Measurements from ENCODE around the gene NXPE3. TPM values are rescaled to one million over a fixed set of nuclear protein-coding genes. Genes with fewer than 3 reads are reported as not detected.

The NXPE3 gene
- total RNA-seq, 1 experiment from 2014 or later: 12.8 TPM

- TF ChIP-seq, protein P1, sequence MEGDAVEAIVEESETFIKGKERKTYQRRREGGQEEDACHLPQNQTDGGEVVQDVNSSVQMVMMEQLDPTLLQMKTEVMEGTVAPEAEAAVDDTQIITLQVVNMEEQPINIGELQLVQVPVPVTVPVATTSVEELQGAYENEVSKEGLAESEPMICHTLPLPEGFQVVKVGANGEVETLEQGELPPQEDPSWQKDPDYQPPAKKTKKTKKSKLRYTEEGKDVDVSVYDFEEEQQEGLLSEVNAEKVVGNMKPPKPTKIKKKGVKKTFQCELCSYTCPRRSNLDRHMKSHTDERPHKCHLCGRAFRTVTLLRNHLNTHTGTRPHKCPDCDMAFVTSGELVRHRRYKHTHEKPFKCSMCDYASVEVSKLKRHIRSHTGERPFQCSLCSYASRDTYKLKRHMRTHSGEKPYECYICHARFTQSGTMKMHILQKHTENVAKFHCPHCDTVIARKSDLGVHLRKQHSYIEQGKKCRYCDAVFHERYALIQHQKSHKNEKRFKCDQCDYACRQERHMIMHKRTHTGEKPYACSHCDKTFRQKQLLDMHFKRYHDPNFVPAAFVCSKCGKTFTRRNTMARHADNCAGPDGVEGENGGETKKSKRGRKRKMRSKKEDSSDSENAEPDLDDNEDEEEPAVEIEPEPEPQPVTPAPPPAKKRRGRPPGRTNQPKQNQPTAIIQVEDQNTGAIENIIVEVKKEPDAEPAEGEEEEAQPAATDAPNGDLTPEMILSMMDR (conservative IDR thresholded peaks at IDR 0.05): no peak
- no peak for TF ChIP-seq EZH2 (IDR thresholded peaks at IDR 0.05; ENCODE audit: low read depth)
- no peak overlapping the region for H3K4me3 ChIP-seq
- no peaks in the 10 kb centered on the region for H4K20me1 ChIP-seq (ENCODE audit: insufficient read depth)
- no peaks in the 10 kb centered on the region for H3K36me3 ChIP-seq (ENCODE audit: low read depth)
- H3K27ac ChIP-seq: no peak overlapping the region
- no TSS peak for BruUV-seq (replicated peaks)
- no peaks in the 10 kb centered on the region for H3K27me3 ChIP-seq (ENCODE audit: insufficient read depth, low read depth)
- no peaks in the 10 kb centered on the region for H3K79me2 ChIP-seq (ENCODE audit: low read depth)
- H3F3A ChIP-seq (ENCODE audit: insufficient read depth, low read depth): no peaks in the 10 kb centered on the region
- no peaks in the 10 kb centered on the region; the same call in 1 of the 2 replicates for H3K9me2 ChIP-seq (ENCODE audit: insufficient read depth)
- peaks cover 5% of the 10 kb centered on the region; the same call in 1 of the 2 replicates for H3K9me3 ChIP-seq (ENCODE audit: insufficient read depth, low read depth)
- DNase-seq: no peak
- intact Hi-C loops (cut with micrococcal nuclease; ENCODE audit: unreplicated experiment): no loop called here
- POLR2A ChIA-PET (ENCODE audit: unreplicated experiment): interaction anchor here (0.6 to 0.7 kb wide), 2 partner anchors 17 to 21 kb away, joined by 5 read pairs; partner anchors contain the start of gene NXPE3
- H2AFZ ChIP-seq: no peak overlapping the region
- no peaks in the 10 kb centered on the region for H3K4me1 ChIP-seq (replicated peaks; ENCODE audit: insufficient read depth)
- no peak overlapping the region for H3K4me2 ChIP-seq
- CTCF ChIA-PET: no interaction called here
Observed at GRCh38 chr3:101796077-101796680, 17.2 kb downstream of the NXPE3 start.

DNA sequence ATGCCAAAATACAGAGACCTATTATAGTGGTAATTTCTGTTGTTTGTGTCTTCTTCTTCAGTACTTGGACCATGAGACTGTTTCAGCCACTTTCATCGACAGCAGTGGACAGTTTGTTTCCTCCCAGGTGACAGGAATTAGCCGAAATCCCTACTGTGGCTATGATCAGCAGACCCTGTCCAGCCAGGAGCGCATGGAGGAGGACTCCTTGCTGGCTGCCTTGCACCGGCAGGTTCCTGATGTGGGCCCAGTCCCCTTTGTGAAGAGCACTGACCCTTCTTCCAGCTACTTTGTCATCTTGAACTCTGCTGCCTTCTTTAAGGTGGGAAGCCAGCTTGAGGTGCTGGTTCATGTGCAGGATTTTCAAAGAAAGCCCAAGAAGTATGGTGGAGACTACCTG lies 22.2 kb downstream of the NXPE3 start:
- Histone ChIP-seq H2AFZ (no peak overlapping the region), H3K4me2 (no peak overlapping the region), H3K79me2 (ENCODE audit: low read depth) (no peaks in the 10 kb centered on the region), H3K9me3 (ENCODE audit: insufficient read depth, low read depth) (no peaks in the 10 kb centered on the region), H3K27ac (no peak overlapping the region), H3K4me1 (replicated peaks; ENCODE audit: insufficient read depth) (no peaks in the 10 kb centered on the region), H3K27me3 (ENCODE audit: insufficient read depth, low read depth) (no peaks in the 10 kb centered on the region), H3K36me3 (ENCODE audit: low read depth) (no peaks in the 10 kb centered on the region), H3F3A (ENCODE audit: insufficient read depth, low read depth) (no peaks in the 10 kb centered on the region), H4K20me1 (ENCODE audit: insufficient read depth) (no peaks in the 10 kb centered on the region), H3K9me2 (ENCODE audit: insufficient read depth) (no peaks in the 10 kb centered on the region), H3K4me3 (no peak overlapping the region)
- no TSS peak for BruUV-seq (replicated peaks)
- intact Hi-C loops (cut with micrococcal nuclease; ENCODE audit: unreplicated experiment): loop anchor here (5.0 kb wide), 1 partner anchor 104 kb away; no protein-coding TSS in a partner anchor
- DNase-seq: no peak
- TF ChIP-seq EZH2 (IDR thresholded peaks at IDR 0.05; ENCODE audit: low read depth): no peak
- TF ChIP-seq, protein P1 (conservative IDR thresholded peaks at IDR 0.05): no peak
- ChIA-PET POLR2A (ENCODE audit: unreplicated experiment) (no interaction called here), CTCF (interaction anchor here (2.9 kb wide), 1 partner anchor 423 kb away, joined by 17 read pairs; no protein-coding TSS in a partner anchor)

DNA sequence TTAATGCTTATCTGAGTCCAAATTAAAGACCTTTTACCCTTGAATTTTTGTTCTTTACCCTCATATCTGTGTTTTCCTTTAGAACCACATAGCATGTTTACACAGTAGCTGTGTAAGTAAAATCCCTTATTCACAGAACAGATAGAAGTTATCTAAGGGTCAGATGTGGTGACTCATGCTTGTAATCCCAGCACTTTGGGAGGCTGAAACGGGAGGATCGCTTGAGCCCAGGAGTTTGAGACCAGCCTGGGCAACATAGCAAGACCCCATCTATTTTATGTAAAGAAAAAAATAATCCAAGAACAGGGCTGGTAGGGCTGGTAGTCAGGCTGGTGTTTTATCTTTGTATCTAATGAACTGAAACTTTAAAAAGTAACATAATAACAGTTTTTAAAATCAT lies 23.2 kb downstream of the NXPE3 start:
- H4K20me1 ChIP-seq (ENCODE audit: insufficient read depth): no peaks in the 10 kb centered on the region
- no peak overlapping the region for H3K4me2 ChIP-seq
- H3K27me3 ChIP-seq (ENCODE audit: insufficient read depth, low read depth): no peaks in the 10 kb centered on the region
- no peak for TF ChIP-seq EZH2 (IDR thresholded peaks at IDR 0.05; ENCODE audit: low read depth)
- TF ChIP-seq, protein P1 (conservative IDR thresholded peaks at IDR 0.05): no peak
- intact Hi-C loops (cut with micrococcal nuclease; ENCODE audit: unreplicated experiment): loop anchor here (5.0 kb wide), 1 partner anchor 105 kb away; no protein-coding TSS in a partner anchor
- H3K36me3 ChIP-seq (ENCODE audit: low read depth): no peaks in the 10 kb centered on the region
- H2AFZ ChIP-seq: no peak overlapping the region
- ChIA-PET CTCF (interaction anchor here (0.5 to 2.9 kb wide), 5 partner anchors 26 to 422 kb away, joined by 3 to 17 read pairs (median 7); no protein-coding TSS in a partner anchor), POLR2A (ENCODE audit: unreplicated experiment) (interaction anchor here (0.7 kb wide), 1 partner anchor 183 kb away, joined by 5 read pairs; no protein-coding TSS in a partner anchor)
- no peaks in the 10 kb centered on the region for H3K9me3 ChIP-seq (ENCODE audit: insufficient read depth, low read depth)
- H3K4me1 ChIP-seq (replicated peaks; ENCODE audit: insufficient read depth): no peaks in the 10 kb centered on the region
- no TSS peak for BruUV-seq (replicated peaks)
- no peaks in the 10 kb centered on the region for H3K9me2 ChIP-seq (ENCODE audit: insufficient read depth)
- no peak overlapping the region for H3K4me3 ChIP-seq
- H3K79me2 ChIP-seq (ENCODE audit: low read depth): no peaks in the 10 kb centered on the region
- no peak overlapping the region for H3K27ac ChIP-seq
- no peaks in the 10 kb centered on the region for H3F3A ChIP-seq (ENCODE audit: insufficient read depth, low read depth)
- DNase-seq: no peak
